Inferior parietal cortex (tissue), 1 donor: ENCODE data around the gene SLC12A7.

Experiments
- DNase-seq: peaks from one replicate; pipeline ENCODE4 v3.0.0-alpha.2; 2016; ENCODE audit errors: extremely low spot score

Gene SLC12A7

DNA sequence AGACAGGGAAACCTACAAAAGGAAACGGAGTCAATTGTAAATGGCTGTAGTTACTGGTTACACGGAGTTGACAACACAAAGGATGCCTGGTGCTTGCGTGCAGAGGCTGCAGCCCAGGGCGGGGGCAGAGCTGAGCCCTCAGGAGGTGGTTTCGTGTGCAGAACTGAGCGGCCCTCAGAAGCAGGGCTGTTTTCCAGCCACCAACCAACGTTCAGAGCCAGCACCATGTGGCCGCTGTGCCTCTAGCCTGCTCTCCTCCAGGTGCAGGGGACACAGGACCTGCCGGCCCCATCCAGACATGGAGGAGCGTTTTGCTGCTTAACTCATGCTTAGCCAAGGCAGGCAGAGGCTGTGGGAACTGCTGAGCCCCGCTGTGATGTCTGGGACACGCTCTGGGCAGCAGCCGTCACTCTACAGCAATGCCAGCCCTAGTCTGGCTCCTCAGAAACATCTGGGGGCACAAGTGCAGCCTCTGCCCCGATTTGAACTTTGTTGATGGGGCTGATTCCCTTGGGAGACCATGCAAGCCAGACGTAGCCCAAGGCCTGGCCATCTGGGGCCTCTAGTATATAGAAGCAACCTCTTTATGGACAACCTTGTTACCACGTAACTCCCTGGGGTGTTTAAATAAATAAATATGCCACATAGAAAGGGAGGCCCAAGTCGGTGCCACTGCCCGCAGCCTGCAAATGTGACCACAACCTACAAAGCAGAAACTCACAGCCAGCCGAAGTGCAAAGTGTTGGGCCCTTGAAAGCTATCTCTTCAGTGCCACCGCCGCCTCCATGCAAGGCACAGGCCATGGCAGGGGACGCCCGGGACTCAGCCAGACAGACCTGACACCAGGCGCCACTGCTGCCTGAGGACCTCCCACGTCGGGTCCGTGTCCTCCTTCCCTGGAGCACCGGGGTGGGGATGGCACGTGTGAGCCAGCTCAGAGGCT, 61.2 kb downstream of the SLC12A7 start:
- DNase-seq: no peak

DNA sequence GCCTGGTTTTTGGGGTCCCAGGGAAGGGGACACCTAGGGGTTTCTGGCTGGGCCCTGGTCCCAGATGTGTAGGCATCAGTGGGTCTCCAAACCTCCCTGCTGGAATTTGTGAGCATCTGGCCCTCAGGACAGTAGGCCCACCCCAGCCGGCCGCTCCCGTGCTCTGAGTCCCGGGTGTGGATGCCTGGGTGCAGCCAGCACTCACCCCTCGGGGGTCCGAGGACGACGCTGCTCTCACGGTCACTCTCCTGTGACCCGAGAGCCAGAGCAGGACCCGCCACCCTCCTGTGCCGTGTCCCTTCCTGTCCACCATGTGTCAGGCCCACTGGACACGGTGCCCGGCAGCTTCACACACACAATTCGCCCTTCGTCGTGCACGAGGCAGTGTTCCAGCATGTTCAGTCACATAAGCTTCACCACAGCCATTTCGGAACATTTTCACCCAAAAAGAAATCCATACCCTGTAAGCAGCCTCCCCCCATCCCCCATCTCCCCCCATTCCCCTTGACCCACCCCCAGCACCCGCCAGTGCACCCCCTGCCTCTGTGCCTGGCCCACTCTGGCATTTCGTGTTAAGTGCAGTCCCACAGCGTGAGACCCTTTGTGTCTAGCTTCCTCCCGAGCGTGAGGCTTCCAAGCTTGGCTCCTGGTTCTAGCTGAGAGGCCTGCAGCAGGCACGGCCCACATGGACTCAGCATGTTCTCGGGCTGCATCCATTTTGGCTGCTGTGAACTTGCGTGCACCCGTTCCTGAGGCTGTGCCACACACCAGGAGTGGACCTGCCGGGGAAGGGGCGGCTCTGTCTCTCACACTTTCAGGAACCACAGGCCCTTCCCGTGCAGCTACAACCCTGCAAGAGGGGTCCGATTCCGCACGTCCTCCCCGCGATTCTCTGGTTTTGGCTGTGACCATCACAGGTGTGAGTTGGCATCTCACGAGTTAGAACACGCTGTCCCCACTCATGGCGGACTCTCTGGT, 62.7 kb downstream of the SLC12A7 start:
- DNase-seq: no peak

DNA sequence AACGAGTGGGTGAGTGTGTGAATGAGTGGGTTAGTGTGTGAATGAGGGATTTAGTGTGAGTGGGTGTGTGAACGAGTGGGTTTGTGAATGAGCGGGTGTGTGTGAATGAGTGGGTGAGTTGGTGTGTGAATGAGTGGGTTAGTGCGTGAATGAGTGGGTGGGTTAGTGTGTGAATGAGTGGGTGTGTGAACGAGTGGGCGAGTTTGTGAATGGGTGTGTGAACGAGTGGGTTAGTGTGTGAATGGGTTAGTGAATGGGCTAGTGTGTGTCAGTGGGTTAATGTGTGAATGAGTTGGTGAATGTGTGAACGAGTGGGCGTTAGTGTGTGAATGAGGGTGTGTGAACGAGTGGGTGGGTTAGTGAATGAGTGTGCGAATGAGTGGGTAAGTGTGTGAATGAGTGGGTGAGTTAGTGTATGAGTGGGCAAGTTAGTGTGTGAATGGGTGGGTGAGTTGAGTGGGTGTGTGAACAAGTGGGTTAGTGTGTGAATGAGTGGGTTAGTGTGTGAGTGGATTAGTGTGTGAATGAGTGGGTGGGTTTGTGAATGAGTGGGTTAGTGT, 63.6 kb downstream of the SLC12A7 start:
- no peak for DNase-seq

DNA sequence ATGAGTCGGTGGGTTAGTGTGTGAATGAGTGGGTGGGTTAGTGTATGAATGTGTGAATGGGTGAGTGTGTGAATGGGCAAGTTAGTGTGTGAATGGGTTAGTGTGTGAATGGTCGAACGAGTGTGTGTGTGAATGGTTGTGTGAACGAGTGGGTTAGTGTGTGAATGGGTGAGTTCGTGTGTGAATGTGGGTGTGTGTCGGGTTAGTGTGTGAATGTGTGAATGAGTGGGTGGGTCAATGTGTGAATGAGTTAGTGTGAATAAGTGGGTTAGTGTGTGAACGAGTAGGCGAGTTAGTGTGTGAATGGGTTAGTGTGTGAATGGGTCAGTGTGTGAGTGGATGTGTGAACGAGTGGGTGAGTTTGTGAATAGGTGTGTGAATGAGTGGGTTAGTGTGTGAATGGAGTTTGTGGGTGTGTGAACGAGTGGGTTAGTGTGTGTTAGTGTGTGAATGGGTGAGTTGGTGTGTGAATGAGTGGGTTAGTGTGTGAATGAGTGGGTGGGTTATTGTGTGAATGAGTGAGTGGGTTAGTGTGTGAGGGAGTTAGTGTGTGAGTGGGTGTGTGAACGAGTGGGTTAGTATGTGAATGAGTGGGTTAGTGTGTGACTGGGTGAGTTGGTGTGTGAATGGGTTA, 64.4 kb downstream of the SLC12A7 start:
- DNase-seq: no peak

DNA sequence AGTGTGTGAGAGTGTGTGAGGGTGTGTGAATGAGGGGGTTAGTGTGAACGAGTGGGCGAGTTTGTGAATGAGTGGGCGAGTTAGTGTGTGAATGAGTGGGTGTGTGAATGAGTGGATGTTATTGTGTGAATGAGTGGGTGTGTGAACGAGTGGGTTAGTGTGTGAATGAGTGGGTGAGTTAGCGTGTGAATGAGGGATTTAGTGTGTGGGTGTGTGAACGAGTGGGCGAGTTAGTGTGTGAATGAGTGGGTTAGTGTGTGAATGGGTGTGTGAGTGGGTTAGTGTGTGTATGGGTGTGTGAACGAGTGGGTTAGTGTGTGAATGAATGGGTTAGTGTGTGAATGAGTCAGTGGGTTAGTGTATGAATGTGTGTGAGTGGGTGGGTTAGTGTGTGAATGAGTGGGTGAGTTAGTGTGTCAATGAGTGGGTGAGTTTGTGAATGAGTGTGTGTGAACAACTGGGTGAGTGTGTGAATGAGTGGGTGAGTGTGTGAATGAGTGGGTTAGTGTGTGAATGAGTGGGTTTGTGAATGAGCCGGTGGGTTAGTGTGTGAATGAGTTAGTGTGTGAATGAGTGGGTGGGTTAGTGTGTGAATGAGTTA, 65.8 kb downstream of the SLC12A7 start:
- DNase-seq: no peak

DNA sequence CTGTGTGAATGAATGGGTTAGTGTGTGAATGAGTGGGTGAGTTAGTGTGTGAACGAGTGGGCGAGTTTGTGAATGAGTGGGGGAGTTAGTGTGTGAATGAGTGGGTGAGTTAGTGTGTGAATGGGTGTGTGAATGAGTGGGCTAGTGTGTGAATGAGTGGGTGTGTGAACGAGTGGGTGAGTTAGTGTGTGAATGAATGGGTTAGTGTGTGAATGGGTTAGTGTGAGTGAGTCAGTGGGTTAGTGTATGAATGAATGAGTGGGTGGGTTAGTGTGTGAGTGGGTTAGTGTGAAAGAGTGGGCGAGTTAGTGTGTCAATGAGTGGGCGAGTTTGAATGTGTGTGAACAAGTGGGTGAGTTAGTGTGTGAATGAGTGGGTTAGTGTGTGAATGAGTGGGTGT, 67.7 kb downstream of the SLC12A7 start:
- DNase-seq: no peak

DNA sequence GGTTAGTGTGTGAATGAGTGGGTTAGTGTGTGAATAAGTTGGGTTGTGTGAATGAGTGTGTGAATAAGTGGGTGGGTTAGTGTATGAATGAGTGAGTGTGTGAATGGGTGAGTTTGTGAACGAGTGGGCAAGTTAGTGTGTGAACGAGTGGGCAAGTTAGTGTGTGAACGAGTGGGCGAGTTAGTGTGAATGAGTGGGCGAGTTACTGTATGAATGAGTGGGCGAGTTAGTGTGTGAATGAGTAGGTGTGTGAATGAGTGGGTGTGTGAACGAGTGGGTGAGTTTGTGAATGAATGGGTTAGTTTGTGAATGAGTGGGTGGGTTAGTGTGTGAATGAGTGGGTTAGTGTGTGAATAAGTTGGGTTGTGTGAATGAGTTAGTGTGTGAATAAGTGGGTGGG, 68.5 kb downstream of the SLC12A7 start:
- no peak for DNase-seq

DNA sequence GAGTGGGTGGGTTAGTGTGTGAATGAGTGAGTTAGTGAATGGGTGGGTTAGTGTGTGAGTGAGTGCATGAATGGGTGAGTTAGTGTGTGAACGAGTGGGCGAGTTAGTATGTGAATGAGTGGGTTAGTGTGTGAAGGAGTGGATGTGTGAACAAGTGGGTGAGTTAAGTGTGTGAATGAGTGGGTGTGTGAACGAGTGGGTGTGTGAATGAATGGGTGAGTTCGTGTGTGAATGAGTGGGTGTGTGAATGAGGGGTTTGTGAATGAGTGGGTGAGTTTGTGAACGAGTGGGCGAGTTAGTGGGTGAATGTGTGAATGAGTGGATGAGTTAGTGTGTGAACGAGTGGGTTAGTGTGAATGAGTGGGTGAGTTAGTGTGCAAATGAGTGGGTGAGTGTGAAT, 69.2 kb downstream of the SLC12A7 start:
- no peak for DNase-seq

DNA sequence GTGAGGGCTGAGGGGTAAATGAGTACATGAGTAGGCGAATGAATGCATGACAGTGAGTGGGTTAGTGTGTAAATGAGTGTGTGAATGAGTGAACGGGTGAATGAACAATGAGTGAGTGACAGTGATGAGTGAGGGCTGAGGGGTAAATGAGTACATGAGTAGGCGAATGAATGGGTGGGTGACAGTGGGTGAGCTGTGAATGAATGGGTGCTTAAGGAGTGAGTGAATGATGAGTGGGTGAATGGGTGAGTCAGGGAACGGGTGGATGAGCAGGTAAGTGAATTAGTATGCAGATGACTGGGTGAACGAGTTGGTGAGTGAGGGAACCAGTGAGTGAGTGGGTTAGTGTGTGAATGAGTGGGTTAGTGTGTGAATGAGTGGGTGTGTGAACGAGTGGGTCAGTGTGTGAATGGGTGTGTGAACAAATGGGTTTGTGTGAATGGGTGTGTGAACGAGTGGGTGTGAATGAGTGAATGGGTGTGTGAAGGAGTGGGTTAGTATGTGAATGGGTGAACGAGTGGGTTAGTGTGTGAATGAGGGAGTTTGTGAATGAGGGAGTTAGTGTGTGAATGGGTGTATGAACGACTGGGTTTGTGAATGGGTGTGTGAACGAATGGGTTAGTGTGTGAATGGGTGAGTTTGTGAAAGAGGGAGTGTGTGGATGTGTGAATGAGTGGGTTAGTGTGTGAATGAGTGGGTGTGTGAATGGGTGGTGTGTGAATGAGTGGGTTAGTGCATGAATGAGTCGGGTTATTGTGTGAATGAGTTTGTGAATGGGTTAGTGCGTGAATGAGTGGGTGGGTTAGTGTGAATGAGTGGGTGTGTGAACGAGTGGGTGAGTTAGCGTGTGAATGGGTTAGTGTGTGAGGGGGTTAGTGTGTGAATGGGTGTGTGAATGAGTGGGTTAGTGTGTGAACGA, 70.4 kb downstream of the SLC12A7 start:
- no peak for DNase-seq

DNA sequence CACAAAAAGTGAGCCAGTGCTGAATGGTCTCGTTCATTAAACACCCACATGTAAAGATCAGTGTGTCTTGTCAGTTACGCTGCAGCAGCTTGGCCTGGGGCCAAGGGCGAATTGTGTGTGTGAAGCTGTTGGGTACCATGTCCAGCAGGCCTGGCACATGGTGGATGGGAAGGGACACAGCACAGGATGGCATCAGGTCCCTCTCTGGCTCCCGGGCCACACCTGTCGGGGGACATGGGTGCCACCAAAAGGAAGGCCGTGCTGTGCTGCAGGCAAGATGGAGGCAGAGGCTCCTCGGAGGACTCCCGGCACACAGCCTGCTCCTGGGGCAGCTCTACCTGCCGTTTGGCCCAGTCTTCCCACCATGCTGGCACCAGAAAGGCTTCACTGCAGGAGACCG, 71.3 kb downstream of the SLC12A7 start:
- DNase-seq: no peak

DNA sequence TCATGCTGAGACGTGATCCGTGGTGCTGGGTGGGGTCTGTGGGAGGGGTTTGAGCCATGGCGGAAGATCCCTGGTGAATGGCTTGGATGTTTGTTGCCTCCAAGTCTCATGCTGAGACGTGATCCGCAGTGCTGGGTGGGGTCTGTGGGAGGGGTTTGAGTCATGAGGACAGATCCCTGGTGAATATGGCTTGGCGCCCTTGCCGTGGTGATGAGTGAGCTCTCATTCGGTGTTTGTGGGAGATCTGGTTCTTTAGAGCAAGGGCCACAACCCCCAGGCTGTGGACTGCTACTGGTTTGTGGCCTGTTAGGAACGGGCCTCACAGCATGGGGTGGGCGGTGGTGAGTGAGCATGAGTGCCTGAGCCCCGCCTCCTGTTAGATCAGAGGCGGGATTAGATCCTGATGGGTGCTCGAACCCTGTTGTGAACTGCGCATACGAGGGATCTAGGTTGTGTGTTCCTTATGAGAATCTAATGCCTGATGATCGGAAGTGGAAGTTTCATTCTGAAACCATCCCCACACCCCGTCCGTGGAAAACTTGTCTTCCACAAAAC, 72.1 kb downstream of the SLC12A7 start:
- no peak for DNase-seq

DNA sequence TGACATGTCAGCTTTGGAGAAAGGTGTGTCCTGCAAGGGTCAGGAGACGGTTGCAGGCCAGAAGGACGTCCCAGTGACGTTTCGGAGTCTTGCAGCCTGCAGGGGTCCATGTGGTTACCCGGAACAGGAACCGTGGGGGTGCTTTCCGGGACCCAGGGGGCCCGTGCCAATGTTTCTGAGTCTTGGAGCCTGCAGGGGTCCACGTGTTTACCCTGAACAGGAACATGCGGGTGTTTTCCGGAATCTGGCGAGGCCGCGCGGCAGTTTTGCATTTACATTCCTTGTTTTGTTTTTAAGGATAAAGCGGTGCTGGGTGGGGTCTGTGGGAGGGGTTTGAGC, 72.7 kb downstream of the SLC12A7 start:
- no peak for DNase-seq

DNA sequence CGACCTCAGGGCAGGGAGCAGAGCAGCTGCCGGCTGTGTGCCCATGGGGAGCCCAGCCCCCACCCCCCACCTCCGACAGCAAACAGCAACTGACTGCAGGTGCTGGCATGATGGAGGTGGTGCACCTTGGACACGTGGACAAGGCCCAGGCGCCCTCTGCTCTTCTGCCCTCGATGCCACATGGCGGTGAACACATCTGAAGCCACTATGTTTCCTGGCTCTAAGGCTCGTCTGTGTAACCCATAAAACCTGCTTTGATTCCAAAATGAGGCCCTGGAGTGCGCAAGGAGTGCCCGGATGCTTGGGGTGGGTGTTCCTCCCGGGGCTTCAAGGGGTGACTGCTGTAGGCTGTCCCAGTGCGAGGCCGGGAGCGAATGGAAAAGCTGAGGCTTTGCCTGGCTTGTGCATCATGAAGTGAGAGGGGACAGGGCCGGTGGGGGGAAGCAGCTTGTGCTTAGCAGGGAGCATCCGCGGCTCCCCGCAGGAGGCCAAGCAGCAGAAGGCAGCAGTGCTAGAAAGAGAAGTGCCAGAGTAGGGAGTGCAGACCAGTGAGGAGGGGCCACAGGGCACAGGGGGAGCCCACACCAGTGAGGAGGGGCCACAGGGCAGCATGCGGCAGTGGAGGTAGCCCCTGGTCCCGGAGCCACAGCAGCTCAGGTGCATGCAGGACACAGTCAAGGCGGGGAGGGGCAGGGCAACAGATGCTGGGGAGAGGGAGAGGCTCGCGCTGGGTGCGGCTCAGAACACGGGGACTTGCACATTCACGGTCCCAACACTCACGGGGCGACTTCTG, 73.2 kb downstream of the SLC12A7 start:
- no peak for DNase-seq

DNA sequence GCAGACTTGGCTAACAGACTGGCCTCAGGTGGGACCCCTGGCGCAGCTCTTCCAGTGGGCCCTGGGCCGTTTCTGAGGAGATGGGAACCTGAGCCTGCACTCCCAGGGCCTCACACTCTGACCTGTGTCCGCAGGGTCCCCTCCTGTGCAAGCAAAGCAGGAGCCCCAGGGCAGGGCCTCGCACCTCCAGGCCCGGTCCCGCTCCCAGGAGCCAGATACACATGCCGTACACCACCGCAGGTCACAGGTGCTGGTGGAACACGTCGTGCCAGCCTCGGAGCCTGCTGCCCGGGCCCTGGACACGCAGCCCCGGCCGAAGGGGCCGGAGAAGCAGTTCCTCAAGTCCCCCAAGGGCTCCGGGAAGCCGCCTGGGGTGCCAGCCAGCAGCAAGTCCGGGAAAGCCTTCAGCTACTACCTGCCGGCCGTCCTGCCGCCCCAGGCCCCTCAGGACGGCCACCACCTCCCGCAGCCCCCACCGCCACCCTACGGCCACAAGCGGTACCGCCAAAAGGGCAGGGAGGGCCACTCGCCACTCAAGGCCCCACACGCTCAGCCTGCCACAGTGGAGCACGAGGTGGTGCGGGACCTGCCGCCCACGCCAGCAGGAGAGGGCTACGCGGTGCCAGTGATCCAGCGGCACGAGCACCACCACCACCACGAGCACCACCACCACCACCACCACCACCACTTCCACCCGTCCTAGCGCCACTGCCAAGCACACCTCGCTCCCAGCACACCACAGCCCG, 74.0 kb downstream of the SLC12A7 start:
- no peak for DNase-seq

DNA sequence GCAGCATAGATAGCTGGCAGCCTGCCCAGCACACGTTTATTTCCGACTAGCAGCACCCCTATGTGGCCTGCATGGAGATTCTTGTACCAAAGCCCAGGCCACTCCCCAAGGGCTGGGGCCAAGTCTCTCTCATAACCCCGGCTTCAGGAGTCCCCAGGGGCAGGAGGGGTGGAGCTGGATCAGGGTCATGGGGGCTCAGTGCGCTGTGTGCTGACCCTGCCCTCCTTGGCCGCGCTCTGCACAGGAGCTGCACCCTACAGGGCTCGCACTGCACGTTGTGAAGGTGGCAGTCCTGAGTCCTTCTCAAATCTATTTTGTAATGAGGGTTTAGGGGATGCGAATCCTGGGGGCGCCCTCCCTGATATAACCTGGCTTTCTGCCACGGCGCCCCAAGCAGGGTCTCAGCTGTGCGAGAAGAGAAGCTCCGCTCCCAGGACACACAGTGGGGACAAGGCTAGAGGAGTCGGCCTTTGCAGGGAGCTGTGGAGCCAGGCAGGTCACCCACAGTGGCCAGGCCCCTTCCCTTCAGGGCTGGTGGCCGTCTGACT, 74.7 kb downstream of the SLC12A7 start:
- no peak for DNase-seq

DNA sequence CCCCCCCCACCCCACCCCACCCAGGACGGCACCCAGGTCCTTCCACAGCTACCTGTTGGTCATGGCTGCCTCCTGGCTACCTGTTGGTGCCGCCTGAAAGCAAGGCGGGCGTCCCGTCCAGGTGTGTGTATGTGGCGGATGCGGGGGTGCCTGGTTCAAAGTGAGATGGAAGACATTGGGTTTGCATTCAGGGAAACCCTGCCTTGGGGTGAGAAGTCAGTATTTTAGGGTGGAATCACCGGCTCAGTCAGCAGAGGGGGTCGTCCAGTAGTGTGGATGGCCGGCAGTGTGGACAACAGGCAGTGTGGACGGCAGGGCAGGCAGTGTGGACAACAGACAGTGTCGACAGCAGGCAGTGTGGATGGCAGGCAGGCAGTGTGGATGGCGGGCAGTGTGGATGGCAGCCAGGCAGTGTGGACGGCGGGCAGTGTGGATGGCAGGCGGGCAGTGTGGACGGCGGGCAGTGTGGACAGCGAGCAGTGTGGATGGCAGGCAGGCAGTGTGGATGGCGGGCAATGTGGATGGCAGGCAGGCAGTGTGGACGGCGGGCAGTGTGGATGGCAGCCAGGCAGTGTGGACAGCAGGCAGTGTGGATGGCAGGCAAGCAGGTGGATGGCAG, 75.2 kb downstream of the SLC12A7 start:
- DNase-seq: no peak
